T1000 (cell line): ENCODE data around the gene INKA2.

Experiments used
- DNase-seq: peaks from one replicate; lab custom pipeline; 2025; ENCODE audit warnings: mixed read lengths; lab: John Stamatoyannopoulos, UW

The INKA2 gene

GRCh38 chr1:111732718-111733117 is 6.5 kb downstream of the INKA2 start:
- no peak for DNase-seq

GRCh38 chr1:111731956-111732355 is 7.2 kb downstream of the INKA2 start:
- no peak for DNase-seq

- no peak for DNase-seq
Observed at GRCh38 chr1:111730706-111731105, 8.5 kb downstream of the INKA2 start.

GRCh38 chr1:111729946-111730681 is 9.1 kb downstream of the INKA2 start:
- DNase-seq: no peak

GRCh38 chr1:111729271-111729921 is 9.8 kb downstream of the INKA2 start:
- DNase-seq: no peak

- no peak for DNase-seq
Observed at GRCh38 chr1:111727056-111727455, 12.1 kb downstream of the INKA2 start.

- no peak for DNase-seq
Observed at GRCh38 chr1:111725192-111725591, 14.0 kb downstream of the INKA2 start.

- DNase-seq: no peak
Observed at GRCh38 chr1:111723871-111724270, 15.3 kb downstream of the INKA2 start.

GRCh38 chr1:111723091-111723806 is 15.9 kb downstream of the INKA2 start:
- no peak for DNase-seq

- no peak for DNase-seq
Observed at GRCh38 chr1:111720977-111721786, 18.0 kb downstream of the INKA2 start.

- no peak for DNase-seq
Observed at GRCh38 chr1:111720274-111720976, 18.8 kb downstream of the INKA2 start.

GRCh38 chr1:111719674-111720132 is 19.5 kb downstream of the INKA2 start:
- no peak for DNase-seq

- DNase-seq: no peak
Observed at GRCh38 chr1:111719135-111719534, 20.1 kb downstream of the INKA2 start.

- DNase-seq: no peak
Observed at GRCh38 chr1:111717450-111717849, 21.7 kb downstream of the INKA2 start.

GRCh38 chr1:111716333-111716732 is 22.9 kb downstream of the INKA2 start:
- no peak for DNase-seq

GRCh38 chr1:111709986-111710385 is 29.2 kb downstream of the INKA2 start:
- no peak for DNase-seq

GRCh38 chr1:111707906-111708305 is 31.3 kb downstream of the INKA2 start:
- no peak for DNase-seq

GRCh38 chr1:111706921-111707320 is 32.3 kb downstream of the INKA2 start:
- no peak for DNase-seq

GRCh38 chr1:111705841-111706240 is 33.4 kb downstream of the INKA2 start:
- DNase-seq: no peak

GRCh38 chr1:111704776-111705175 is 34.4 kb downstream of the INKA2 start:
- DNase-seq: no peak

- DNase-seq: no peak
Observed at GRCh38 chr1:111704240-111704639, 35.0 kb downstream of the INKA2 start.
